Measurements from ENCODE around the gene ARHGEF28. TPM values are rescaled to one million over a fixed set of nuclear protein-coding genes. Genes with fewer than 3 reads are reported as not detected.

ARHGEF28 gene
- total and polyA plus RNA-seq, 9 of the 15 experiments (the other 6 are each of a cell fraction or from before 2014, with no cell fraction given): 0.27 TPM; not detected in 8

GRCh38 chr5:73948720-73949119 lies 322.7 kb downstream of the ARHGEF28 start:
- H3K27ac ChIP-seq (ENCODE audit: extremely low read depth, low read depth, low read length): no peak overlapping the region
- ATAC-seq (no peak), FAIRE-seq (no peak), DNase-seq (ENCODE audit: extremely low read depth in 1 of 4, low spot score in 3 of 4) (no peak)
- ChIA-PET POLR2A (interaction anchor here (0.6 kb wide), 1 partner anchor 9 kb away, joined by 3 read pairs; no protein-coding TSS in a partner anchor), CTCF (ENCODE audit: low intra/inter-chr PET ratio) (no interaction called here)
- in situ Hi-C loops (cut with MboI) (no loop called here), intact Hi-C loops (cut with micrococcal nuclease) (loop anchor here (5.0 kb wide), 1 partner anchor 699 kb away; no protein-coding TSS in a partner anchor)
- H3K27me3 ChIP-seq (ENCODE audit: control insufficient read depth in 2 of 2, insufficient read depth in 2 of 2, low read length in 2 of 2): peaks cover 0 to 4% of the 10 kb centered on the region in 2 experiments; a peak in 2 of 5 replicates
- no peaks in the 10 kb centered on the region for H3K4me1 ChIP-seq (replicated peaks in 1 of 2; ENCODE audit: control insufficient read depth in 2 of 2, insufficient read depth in 2 of 2, low read length in 2 of 2)
- no peak overlapping the region for H3K4me3 ChIP-seq
- WGBS (ENCODE audit: insufficient coverage, low coverage, missing lambda C conversion rate): 3% methylated on average over 3 of the region's 3 CpGs
- H3K79me2 ChIP-seq (ENCODE audit: control insufficient read depth, insufficient read depth, low read length): no peaks in the 10 kb centered on the region
- H3K9ac ChIP-seq (ENCODE audit: insufficient read depth in 1 of 2, low read depth in 2 of 2, low read length in 2 of 2): no peak overlapping the region
- H3K36me3 ChIP-seq (ENCODE audit: control insufficient read depth, insufficient read depth, low read length): no peaks in the 10 kb centered on the region
- no peaks in the 10 kb centered on the region for H3K9me3 ChIP-seq (replicated peaks; ENCODE audit: control insufficient read depth, insufficient read depth, low read depth, low read length)
- H2AFZ ChIP-seq (ENCODE audit: low read depth, low read length): no peak overlapping the region
- no TSS peak for BruUV-seq (replicated peaks)
- TF ChIP-seq STAT6 (CRISPR knock-in tag; IDR thresholded peaks at IDR 0.05) (no peak), HDAC6 (IDR thresholded peaks at IDR 0.05; ENCODE audit: low read depth, low read length) (no peak), ZNF586 (CRISPR knock-in tag; conservative IDR thresholded peaks at IDR 0.05) (no peak), CHD2 (IDR thresholded peaks at IDR 0.05; ENCODE audit: low read depth, low read length) (no peak)
- no peak overlapping the region for H3K4me2 ChIP-seq (ENCODE audit: insufficient read depth, low read length)
- H3K9me1 ChIP-seq (ENCODE audit: control insufficient read depth, insufficient read depth, low read length): no peaks in the 10 kb centered on the region
- H4K20me1 ChIP-seq (replicated peaks; ENCODE audit: control insufficient read depth, insufficient read depth, low read length): no peaks in the 10 kb centered on the region
